GM12874 (cell line): ENCODE measurements around the gene NPAS3.

Source experiments
- CTCF ChIP-seq: IDR thresholded peaks from 2 replicates; pipeline ENCODE4 v1.5.1; 2011; ENCODE audit warnings: low read depth, mild to moderate bottlenecking, control low read depth, low read length, moderate library complexity; ENCODE audit not compliant: insufficient read depth

Gene NPAS3

DNA sequence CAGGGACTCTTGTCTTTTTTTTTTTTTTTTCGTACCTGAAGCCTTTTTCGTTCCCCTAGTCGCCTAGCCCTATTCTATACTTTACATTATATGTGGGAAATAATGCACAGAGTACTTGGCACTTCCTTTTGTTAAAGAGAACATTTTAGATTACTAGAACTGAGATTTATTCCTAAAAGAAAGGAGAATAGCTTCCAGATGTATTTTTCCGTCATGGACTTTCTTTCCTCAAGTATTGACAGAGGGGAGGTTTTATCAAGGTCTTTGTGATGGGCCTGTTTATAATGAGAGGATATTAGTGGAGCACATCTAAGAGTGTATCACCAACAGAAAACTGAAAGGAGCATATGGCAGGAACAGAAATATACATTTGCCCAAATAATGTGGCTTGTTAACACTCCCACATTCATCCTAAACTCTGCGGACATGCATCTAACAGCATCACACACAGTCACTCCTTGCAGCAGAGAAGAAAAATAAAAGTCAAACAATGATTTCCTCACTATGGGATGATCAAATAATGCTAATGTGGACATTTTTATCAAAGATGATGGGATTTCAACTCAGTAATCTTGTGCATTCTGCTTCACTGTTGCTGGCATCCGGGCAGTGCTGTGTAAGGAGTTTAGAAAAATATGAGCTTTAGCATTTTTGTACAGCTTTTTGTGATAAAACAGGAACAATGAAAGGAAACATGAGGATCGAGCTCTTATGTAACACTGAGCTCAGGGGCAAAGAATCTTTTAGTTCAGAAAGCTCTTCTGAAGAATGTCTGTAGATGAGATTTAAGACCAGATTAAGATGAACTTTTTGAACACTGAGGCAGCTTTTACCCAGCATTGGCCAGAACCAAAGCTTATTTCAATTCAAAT is 829.1 kb downstream of the NPAS3 start:
- TF ChIP-seq CTCF = no peak

DNA sequence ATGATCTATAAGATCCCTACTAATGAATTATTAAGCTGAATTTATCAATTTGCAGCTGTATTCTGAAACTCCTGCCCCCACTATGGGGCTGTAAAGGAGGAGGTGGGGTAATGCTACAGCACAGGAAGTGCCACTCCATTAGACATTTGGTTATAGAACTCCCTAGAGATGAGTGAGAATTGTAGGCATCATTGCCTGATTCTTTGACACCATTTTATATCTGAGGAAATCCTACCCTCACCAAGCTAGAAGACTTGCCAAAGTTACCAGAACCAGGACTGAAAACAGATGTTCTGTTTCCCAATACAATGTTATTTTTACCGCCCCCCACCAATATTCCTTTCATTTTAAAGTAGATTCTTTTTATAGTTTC is 829.8 kb downstream of the NPAS3 start:
- TF ChIP-seq CTCF = no peak

DNA sequence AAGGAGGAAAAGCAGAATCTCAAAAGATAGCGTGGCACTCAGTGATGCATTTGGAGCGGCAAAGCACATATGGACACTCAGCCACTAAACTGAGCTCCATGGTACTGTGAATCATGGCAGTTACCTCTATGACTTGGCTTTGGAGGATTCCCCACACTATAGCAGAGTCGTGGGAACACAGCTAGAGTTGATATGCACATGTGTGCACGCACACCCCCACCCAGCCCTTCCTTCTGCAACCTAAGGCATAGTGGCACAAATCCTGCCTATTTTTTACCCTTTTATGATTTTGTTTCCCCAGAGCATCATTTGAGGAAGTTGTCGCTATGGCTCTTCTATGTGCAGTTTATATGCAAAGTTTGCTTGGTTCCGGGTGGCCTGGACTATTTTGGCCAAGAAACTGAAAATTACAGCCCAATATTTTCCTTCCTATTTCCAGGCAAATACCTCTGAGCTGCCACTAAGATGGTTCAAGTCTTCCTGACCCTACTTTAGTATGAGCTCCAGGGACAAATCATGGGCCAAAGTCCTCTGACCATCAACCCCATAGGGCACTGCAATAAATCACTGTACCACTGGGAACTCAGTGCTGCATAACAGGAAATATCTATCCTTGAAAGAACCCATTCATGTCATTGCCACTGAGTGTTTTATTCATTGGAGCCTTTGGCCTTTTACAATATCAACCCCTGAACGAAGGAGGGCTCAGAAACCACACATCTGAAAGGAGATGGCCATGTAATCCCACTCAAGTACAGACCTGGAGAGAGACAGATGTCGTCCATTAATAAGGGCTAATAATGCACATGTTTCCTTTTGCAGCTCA is 834.7 kb downstream of the NPAS3 start:
- no peak for TF ChIP-seq CTCF

- TF ChIP-seq CTCF = no peak
Observed at GRCh38 chr14:33774161-33774560, 835.5 kb downstream of the NPAS3 start.

- TF ChIP-seq CTCF = no peak
Observed at GRCh38 chr14:33774723-33775470, 836.2 kb downstream of the NPAS3 start.

DNA sequence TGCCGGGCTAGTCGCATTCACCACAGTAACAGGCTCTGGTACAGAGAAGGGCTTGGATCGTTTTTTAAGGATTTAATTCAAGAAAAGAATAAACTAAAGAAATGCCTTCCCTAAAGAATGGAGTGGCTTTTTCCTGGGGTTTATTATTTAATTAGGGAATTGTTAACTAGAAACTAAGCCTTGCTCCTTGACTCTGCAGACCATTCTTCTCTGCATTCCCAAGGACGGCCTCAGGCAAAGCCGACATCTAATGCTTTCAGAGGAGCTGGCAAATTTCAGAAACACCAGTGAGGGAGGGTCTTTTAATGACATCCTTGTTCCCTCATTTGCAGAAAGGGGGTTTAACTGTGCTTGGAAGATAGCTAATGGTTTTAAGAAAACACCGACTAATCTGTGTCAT is 838.2 kb downstream of the NPAS3 start:
- no peak for TF ChIP-seq CTCF

- no peak for TF ChIP-seq CTCF
Observed at GRCh38 chr14:33777681-33778080, 839.0 kb downstream of the NPAS3 start.
